ENCODE data around the gene CDH1.

Gene CDH1

DNA sequence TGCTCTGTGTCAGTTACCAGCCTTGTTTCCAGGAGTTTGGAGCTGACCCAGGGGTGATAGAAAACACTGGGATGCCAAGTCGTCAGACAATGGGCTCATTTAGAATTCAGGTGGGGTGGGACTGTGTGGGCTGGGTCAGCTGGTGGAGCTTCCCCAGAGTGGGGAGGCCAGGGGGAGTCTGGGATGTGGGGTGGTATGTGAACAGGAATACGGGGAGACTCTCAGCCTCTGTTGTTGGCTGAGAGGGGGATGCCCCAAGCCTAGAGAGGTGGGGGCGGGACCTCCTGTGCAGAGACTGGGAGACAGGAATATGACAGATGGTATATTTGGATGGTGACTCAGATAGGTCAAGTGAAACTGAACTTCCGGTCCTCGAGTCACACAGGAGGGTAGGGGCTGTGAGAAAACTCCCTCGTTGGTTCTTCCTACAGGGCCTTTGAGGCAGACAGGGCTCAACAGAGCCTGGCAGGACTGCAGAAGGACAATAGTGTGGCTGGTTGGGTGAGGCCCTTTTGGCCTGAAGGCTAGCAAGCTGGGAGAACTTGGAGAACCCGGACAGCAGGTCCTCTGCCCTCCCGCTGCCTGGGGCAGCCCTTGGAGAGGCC, 23.7 kb downstream of the CDH1 start:
- DNase-seq: peak in 34 of 51 donors; percentile 8 to 74 (median 42)

DNA sequence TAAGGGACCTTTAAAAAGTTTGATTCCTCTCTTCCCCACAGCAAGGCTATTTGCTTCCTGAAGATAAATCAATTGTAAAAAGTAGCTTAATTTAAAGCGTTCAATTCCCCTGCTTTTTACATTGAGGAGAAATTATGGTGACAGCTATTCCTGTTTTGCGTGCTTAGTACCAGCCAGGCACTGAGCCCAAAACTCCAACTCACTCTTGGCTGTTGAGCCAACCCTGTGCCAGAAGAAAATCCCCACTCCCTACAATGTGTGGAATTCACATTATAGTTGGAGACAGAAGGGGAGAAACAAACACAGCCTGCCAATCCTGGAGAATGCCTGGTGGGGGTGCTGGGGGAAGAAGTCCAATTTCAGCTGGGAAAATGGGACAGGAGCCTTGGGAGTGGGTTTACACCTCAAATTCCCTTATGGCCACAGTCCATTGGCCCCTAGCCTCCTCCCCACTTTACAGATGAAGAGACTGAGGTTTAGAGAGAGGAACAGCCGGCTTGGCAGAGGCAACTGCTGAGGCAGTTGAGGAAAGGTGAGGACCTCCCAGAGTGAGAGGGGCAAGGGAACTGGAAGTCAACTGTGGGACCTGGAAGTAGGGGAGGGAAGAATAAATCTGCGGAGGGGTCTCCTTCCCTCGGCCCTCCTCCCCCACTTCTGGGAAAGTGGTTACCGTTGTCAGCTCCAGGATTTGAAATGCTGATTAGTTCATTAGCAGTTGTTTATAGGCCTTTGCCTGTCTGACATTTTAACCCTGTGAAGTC, 26.1 kb downstream of the CDH1 start:
- peak in 5 of 51 donors; percentile 5 to 29 (median 21) for DNase-seq

DNA sequence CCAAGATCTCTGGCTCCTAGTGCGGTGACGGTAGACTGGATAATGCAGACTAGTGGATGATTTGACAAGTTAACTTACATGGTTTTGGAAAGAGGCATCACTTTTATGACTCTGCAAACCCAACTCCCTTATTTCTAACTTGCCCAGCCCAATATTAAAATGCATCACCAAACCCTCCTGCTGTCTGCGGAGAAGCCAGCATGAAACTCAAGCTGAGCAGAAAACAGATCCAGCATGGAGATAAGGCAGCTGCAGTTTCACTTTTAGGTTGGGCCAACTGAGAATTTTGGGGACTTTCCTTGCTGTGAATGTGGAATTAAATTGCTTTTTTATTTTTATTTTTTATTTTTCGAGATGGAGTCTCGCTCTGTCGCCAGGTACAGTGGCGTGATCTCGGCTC, 27.8 kb downstream of the CDH1 start:
- no peak for DNase-seq

DNA sequence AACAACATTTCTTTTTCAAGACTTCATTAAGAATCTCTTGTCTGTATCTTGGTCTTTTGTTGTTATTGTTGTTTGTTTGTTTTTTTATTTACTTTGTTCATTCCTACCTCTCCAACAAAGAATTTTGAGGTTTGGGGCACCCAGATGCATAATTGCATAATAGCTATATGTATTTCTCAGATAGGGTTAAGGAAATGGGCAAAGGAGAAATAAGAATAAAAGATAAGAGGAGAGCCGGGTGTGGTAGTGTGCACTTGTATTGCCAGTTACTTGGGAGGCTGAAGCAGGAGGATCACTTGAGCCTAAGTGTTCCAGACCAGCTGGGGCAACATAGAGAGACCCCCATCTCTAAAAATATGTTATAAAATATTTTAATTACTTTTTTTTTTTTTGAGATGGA, 30.5 kb downstream of the CDH1 start:
- DNase-seq: no peak

DNA sequence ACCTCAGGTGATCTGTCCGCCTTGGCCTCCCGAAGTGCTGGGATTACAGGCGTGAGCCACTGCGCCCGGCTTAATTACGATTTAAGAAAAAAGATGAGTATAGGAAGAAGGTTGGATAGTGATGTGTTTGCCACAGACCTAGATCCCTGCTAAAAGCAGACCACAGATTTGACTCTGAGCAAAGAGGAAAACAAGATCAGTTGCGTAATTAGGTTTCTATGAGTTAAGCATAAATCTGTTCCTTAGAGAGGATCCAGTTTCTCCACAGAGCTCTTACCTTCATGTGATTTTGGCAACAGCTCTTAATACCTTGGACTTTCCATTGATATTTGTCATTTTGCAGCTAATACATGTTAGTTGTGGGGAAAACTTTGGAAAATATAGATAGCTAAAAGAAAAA, 31.1 kb downstream of the CDH1 start:
- no peak for DNase-seq

DNA sequence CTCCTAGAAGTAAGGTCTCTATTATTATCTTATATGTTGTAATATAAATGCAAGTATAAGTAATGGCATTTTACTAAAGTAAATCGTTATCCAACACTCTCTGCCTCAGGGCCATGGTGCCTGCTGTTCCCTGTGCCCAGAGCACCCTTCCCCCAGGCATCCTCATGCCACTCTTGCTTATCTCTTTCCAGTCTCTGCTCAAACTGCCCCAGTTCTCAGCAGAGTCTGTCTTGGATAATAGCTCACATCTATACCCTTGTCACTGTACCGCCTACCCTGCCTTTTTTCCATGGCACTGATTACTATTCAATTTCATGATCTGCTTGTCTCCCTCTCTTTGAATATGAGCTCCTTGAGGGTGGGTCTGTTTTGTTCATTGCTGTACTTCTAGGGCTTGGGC, 31.7 kb downstream of the CDH1 start:
- no peak for DNase-seq

DNA sequence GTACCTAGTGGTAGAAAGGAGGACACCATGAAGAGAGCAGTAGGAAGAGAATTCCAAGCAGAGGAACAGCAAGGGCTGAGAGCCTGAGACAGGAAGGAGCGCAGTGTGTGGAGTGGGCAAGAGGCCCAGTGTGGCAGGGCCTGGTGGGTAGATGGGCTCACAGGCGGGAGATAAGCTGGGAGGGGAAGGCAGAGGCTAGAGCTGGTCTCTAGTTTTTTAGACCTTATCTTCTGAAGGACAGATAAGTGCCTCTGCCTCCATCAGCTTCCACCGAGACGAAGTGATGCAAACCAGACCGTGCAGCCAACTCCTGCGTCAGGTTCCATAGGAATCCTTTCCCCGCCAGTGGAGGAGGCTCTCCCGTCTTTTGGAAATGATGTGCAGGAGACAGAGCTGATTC, 33.6 kb downstream of the CDH1 start:
- DNase-seq: no peak

DNA sequence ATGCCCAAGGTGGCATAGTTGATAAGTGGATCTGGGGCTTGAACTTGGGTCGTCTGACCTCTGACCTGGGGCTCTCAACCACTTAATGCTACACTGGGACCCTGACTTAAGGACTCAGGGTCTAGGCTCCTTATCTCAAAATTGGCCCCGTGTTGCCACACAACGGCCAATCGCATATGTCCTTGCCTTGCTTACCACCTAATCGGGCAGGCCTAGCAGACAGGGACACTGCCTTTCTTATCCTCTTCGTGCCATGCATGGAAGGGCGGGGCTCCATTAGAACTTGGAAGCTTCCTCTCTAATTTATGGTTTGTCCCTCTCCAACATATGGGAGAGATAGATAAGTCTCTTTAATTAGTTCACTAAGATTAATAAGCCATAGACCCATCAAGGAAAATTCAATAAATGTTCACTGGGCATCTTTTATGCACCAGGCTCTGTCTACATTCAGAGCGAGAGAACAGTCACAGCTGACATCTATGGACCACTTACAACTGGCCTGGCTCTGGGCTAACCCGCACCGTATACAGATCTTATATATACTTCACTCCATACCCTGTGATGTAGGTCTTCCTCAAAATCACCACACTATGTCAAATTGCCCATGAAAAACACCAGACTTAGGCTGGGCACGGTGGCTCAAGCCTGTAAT, 35.1 kb downstream of the CDH1 start:
- DNase-seq: no peak

DNA sequence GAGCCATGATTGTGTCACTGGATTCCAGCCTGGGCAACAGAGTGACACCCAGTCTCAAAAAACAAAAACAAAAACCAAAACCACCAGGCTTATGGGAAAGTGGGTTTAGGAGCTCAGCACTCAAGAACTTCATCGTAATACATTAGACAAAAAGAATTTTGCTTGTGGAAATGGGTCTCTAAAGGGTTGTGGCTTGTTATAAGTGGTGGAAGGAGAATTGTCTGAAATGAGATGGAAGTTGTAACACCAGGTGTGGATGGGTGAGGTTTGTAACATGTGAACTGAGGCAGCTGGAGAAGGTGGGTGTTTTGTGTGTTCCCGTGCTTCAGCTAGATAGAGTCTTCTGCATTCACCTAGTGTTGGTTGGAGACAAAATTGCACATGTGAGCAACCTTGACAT, 35.8 kb downstream of the CDH1 start:
- no peak for DNase-seq

DNA sequence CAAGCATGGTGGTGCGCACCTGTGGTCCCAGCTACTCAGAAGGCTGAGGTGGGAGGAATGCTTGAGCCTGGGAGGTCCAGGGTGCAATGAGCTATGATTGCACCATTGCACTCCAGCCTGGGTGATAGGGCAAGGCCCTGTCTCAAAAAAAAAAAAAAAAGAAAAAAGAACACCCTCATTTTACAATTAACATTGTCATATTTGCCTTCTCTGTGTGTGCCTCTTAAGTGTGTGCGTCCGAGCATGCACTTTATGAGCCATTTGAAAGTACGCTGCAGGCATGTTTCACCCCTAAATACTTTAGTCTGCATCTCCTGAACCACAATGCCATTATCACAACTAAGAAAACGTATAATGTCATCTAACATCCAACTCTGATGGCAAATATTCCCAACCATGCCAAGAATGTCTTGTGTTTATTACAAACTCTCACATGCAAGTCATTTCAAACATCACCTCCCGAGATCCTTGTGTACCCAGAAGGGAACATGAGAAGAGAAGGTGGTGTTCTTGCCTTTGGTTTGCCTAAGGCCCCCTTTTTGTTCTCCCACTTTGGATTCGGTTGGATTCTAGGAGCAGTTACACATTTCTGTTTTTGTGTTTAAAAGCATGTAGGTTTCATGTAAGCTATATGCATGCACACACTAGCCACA, 38.0 kb downstream of the CDH1 start:
- DNase-seq: no peak

DNA sequence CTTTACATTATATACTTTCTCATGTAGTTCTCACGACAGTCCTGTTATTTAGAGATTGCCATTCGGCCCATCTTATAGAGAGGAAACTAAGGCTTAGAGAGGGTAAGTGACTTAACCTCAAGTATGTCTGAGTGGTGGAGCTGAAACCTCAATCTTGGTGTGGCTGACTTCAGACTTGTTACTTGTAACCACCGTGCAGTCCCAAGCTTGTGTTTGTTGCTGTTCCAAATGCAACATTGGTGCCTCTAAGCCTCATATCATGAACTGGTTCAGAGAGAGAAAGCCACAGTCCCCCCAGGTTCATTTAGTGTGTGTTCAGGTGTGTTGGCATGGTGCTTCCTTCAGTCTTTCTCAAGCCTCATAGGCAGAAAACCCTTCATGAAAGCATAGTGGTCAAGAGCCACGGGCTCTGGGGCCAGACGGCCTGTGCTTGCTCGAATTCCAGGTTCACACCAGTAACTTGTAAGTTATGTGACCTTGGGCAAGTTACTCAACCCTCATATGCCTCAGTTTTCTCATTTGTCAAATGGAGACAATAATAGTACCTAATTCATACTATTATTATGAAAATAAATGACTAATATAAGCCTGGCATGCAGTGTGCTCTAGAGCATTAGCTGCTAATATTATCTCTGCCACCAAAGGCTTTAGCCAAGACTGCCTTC, 39.9 kb downstream of the CDH1 start:
- DNase-seq: no peak

DNA sequence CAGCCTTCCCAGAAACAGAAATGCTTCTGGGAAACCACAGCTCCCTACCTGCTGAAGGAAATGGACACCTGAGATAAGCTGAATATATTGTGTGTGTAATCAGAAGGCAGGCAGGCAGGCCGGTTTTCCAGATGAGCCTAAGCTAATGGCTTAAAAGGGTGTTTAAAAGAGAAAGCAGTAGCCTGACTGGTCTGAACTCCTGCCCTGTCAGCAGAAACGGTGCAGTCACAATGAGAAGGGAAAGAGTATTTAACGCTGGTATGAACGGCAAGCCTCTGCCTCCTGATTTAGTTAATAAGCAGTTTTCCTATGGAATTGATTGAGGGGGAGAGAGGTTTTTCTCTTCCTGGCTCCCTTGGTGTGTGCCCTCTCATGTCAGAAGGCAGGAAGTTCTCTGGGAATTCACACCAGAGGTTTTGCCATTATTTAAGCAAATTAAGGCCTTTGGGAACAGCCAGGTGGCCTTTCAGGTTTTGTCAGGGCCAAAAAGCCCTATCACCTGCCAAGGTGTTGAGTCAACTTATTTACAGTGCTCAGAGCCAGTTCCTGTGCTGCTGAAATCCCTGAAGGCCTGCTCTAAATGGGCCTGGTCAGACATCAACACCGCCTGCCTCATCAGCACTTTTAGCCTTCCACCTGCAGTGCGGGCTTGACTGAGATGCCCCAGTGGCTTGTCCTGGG, 41.6 kb downstream of the CDH1 start:
- peak in 1 of 51 donors; percentile 32 for DNase-seq

DNA sequence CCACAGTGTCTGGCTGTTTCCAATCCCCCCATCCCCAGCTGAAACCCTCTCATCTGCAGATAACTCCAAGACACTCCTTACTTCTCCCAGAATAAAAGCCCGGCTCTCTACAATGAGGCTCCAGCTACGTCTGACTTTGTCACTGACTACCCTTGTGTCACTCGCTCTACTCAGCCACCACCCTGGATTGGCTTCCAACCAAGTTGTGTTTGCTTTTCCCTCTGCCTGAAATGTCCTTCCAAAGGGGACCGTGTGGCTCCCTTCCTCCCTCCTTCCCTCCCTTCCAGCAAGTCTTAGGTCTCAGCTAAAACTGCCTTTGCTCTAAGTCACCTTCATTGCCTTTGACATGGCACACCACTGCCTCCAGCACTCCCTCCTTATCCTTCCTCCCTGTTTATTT, 42.8 kb downstream of the CDH1 start:
- DNase-seq: no peak

DNA sequence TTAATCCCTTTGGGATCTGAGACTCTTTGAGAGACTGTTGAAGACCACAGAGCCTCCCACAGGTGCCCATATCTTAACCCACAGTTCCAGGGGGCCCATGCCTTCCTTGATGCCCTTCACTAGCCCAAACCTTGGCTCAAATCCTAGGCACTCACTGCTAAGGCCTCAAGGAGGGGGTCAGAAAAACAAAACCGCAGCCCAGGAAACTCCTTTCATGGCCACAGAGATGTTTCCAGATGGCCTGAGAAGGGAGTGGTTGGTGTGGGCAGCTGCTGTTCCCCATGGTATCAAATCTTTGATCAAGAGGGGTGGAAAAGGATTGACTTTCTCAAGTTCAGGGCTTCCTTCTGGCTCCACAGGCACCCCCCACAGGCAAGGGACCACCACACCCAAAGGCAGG, 44.7 kb downstream of the CDH1 start:
- no peak for DNase-seq

DNA sequence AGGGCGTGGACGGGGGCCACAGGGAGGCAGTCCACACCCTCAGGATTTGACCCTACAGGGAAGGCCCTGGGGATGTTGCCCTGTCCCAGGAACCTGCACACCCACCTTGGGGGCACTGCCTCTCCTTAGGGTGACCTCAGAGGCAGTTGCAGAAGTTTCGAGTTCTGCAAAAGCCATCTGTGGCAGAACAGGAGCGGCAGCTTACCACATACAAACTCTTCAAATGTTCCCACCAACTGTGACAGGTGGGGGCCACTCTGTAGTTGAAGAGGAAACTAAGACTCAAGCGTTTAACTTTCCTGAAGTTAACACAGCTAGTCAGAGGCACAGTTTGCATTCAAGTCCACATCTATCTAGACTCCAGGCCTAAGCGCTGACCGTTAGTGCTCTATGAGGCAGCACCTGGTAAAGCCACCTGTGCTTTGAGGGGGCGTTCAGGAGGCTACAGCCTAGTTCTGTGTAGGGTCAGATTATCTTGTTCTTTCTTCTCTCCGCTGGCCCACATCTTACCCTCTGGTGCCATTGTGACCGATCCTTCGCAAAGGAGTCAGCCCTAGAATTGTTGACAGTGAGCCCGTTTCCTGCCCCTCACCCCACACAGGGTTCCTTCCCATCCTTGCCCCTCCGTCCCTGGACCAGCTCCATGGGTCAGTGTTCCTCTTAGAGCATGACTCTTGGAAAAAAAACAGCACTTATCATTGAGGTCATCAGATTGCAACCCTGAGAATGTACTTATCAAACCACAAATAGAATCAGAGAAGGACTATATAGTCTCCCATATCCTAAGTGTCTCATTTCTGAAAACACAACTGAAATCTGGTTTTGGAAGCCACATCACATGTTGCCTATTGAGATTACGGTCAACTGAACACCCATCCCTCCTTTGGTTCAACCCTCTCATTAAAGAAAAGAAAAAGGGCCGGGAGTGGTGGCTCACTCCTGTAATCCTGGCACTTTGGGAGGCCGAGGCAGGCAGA, 45.4 kb downstream of the CDH1 start:
- no peak for DNase-seq

DNA sequence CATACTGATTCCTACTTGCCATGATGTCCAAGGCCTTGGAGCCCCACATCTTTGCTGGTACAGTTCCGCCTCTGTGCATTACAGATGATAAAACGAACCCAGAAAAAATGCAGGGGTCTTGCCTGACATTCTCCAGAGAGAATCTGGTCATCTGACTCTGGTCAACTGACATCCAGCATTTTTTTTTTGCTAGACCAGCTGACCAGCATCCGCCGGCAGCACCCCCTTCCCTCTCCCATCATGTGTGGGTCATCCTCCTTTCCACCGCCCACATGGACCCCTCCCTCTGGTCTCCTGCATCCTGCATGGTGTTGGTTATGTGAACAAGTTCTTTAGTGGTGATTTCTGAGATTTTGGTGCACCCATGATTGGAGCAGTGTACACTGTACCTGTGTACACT, 47.1 kb downstream of the CDH1 start:
- peak in 15 of 51 donors; percentile 4 to 49 (median 22) for DNase-seq

DNA sequence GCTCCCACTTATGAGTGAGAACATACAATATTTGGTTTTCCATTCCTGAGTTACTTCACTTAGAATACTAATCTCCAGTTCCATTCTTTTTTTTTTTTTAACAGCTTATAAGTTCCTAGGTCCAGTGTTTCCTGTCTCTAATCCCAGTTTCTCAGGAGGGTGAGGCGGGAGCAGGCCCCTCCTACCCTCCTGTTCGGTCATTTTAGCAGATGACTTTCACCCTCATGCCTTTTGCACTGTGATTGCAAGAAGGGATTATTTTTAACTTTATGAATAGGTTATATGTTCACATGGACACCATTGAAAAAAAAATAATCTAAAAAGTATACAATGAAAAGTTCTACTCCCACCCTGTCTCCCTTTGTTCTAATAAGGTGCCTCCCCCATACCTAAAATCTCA, 47.6 kb downstream of the CDH1 start:
- DNase-seq: no peak

DNA sequence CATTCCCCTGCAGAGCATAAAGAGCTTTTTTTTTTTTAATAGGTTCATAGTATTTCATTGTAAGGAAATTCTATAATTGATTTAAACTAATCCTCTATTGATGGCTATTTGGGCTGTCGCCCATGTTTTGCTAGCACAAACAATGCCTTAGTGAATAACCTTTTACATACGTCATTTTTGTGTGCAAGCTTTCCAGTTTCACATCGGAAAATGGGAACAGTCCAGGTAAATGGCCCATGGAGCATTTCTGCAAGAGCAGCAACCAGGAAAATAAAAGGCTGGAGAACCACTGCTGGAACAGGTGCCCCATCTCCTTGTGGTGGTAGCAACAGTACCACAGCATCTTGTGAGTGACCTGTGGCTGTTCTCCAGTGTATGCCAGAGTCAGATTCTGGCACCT, 48.6 kb downstream of the CDH1 start:
- DNase-seq: peak in 1 of 51 donors; percentile 15

DNA sequence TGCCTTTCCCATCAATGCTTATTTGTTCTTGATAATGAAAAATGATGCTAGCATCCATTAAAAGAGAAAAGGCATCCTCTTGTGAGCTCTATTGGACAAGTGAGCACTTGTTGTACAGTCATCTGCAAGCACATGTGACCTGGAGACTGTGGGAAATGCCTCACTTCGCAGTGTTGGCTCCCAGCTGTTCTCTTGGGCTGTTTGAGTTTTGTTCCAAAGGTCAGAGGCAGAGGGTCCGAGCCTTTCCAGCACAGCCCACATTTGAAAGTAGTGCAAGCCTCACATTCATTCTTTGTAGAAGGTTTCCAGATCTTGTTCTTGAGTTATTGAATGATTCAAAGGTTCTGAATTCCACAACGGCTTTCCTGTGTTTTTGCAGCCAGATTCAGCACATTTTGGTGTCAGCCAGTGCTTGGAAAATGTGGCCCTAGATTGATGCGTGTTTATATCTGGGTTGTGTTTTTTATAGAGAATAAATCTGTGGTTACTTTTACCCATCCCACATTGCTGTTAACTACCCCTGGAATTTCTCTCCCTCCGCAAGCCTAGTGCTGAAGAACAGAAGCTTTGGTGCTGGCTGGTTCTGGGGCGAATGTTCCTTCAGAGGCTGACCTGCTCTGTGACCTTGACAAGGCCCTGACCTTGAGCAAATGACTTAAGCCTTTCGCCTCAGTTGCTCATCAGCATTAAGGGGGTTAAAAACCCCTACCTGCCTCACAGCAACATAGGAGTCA, 49.8 kb downstream of the CDH1 start:
- DNase-seq: peak in 44 of 51 donors; percentile 7 to 92 (median 72)

All from hypothalamus (tissue), 51 donors.